GM12878 (cell line): ENCODE results near the gene GOLGA5.
"Not testable (repeated sequence)": the region's sequence is repeated elsewhere in the genome, so short reads cannot be mapped to it uniquely, and the experiment has no call there.

Experiments used
- CTCF ChIP-seq, 3 experiments: IDR thresholded peaks in 2 of 3; conservative IDR thresholded peaks in 1 of 3; 2 replicates each; pipeline ENCODE4 v1.5.1; 2011; ENCODE audit warnings: low read depth in 3 of 3, low read length in 3 of 3, mild to moderate bottlenecking in 3 of 3, control low read depth in 2 of 3, moderate library complexity in 2 of 3, inconsistent platforms in 1 of 3, mixed read lengths in 1 of 3; ENCODE audit not compliant: control insufficient read depth in 2 of 3, insufficient read depth in 1 of 3; ENCODE audit errors: extremely low read depth in 1 of 3
- GABPA ChIP-seq: IDR thresholded peaks from 2 replicates; pipeline ENCODE4 v1.6.1; 2014; ENCODE audit warnings: antibody characterized with exemption, low read depth, mild to moderate bottlenecking, inconsistent platforms
- NFYB ChIP-seq: IDR thresholded peaks from 2 replicates; pipeline ENCODE4 v1.6.1; 2011; ENCODE audit warnings: low read depth, mild to moderate bottlenecking, low read length, improper control_type of control experiment, moderate library complexity; ENCODE audit not compliant: insufficient read depth
- TARDBP ChIP-seq: IDR thresholded peaks from 2 replicates; pipeline ENCODE4 v1.6.1; 2016; ENCODE audit warnings: borderline replicate concordance

- not testable (repeated sequence) for TF ChIP-seq CTCF (IDR thresholded peaks at IDR 0.05 in 2 of 3, conservative IDR thresholded peaks at IDR 0.05 in 1 of 3; ENCODE audit: control insufficient read depth in 2 of 3, extremely low read depth in 1 of 3, insufficient read depth in 1 of 3, low read depth in 3 of 3, low read length in 3 of 3); GABPA; TARDBP
- peak; percentile 83 for TF ChIP-seq NFYB
Observed at GRCh38 chr14:92750222-92750728, 43.8 kb upstream of the GOLGA5 start.
